ENCODE data around the gene GSTA3.

GRCh38 chr6:52877168-52877567 is 32.3 kb downstream of the GSTA3 start:
- no peak for TF ChIP-seq POLR2AphosphoS5 (IDR thresholded peaks at IDR 0.05; ENCODE audit: low read depth, low read length)
- TF ChIP-seq SIN3A (IDR thresholded peaks at IDR 0.05; ENCODE audit: borderline replicate concordance, insufficient read depth, low read depth, low read length) = no peak
- TF ChIP-seq, protein P1, sequence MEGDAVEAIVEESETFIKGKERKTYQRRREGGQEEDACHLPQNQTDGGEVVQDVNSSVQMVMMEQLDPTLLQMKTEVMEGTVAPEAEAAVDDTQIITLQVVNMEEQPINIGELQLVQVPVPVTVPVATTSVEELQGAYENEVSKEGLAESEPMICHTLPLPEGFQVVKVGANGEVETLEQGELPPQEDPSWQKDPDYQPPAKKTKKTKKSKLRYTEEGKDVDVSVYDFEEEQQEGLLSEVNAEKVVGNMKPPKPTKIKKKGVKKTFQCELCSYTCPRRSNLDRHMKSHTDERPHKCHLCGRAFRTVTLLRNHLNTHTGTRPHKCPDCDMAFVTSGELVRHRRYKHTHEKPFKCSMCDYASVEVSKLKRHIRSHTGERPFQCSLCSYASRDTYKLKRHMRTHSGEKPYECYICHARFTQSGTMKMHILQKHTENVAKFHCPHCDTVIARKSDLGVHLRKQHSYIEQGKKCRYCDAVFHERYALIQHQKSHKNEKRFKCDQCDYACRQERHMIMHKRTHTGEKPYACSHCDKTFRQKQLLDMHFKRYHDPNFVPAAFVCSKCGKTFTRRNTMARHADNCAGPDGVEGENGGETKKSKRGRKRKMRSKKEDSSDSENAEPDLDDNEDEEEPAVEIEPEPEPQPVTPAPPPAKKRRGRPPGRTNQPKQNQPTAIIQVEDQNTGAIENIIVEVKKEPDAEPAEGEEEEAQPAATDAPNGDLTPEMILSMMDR (IDR thresholded peaks at IDR 0.05) = no peak
